Measurements from ENCODE around the gene CACNA1E.

CACNA1E gene

DNA sequence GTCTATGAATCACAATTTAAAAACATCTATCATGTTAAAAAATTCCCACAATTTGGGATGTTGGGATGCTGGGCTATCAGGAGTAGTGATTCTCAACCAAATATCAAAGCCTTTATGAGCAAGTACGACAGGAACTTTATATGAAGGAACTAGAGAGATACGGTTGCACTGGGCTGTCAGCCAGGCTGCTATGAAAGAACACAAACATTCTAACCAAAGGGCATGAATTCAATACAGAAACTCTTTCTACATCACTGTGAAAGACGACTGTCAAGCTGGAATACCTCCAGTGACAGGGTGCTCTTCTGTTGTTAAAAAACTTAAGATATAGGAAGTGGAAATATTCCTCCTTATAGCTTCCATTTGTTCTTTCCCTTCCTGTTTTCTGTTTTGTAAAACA, 9.8 kb downstream of the CACNA1E start:
- H3K27me3 Mint-ChIP-seq: peaks cover 9% of the 10 kb centered on the region
- H3K9me3 Mint-ChIP-seq: no peaks in the 10 kb centered on the region
- no peak for DNase-seq (ENCODE audit: low spot score in 2 of 2)
- no peaks in the 10 kb centered on the region for H3K36me3 Mint-ChIP-seq
- H3K4me1 Mint-ChIP-seq: peaks cover 6% of the 10 kb centered on the region
- H3K4me3 Mint-ChIP-seq: no peak overlapping the region
- no peak for ATAC-seq (ENCODE audit: low read depth)
- H3K27ac Mint-ChIP-seq: no peak overlapping the region

- peaks cover 6% of the 10 kb centered on the region for H3K27me3 Mint-ChIP-seq
Observed at GRCh38 chr1:181493885-181494284, 10.6 kb downstream of the CACNA1E start.

DNA sequence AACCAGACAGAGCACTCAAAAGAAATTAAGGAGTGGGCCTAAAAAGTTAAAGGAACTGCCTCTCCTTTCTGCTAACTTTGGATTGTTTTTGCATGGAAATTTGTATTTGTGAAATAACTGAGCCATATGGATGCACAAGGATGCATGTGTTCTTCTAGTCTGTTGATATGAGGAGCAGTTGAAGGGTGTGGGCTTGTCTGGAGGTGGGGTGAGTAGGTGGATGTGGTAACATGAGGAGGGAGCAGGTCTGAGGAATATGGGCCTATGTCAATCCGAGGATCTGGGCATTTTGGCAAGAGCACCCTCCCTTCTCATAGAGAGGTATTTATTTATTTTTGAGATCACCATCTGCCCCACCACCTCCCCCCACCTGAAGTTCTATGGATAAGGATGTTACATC, 13.4 kb downstream of the CACNA1E start:
- Mint-ChIP-seq H3K27ac (no peak overlapping the region), H3K36me3 (peaks cover 2% of the 10 kb centered on the region), H3K27me3 (peaks cover 2% of the 10 kb centered on the region), H3K9me3 (peaks cover 1% of the 10 kb centered on the region), H3K4me1 (peaks cover 10% of the 10 kb centered on the region), H3K4me3 (no peak overlapping the region)
- DNase-seq (ENCODE audit: low spot score in 2 of 2) (no peak), ATAC-seq (ENCODE audit: low read depth) (no peak)

More at GRCh38 chr1:181493885-181494284, 10.6 kb downstream of the CACNA1E start:
- DNase-seq (ENCODE audit: low spot score in 2 of 2): no peak
- no peak overlapping the region for H3K4me3 Mint-ChIP-seq
- no peak for ATAC-seq (ENCODE audit: low read depth)
- no peaks in the 10 kb centered on the region for H3K9me3 Mint-ChIP-seq
- no peaks in the 10 kb centered on the region for H3K36me3 Mint-ChIP-seq
- no peak overlapping the region for H3K27ac Mint-ChIP-seq
- peaks cover 6% of the 10 kb centered on the region for H3K4me1 Mint-ChIP-seq

- ATAC-seq (ENCODE audit: low read depth): no peak
- Mint-ChIP-seq H3K27me3 (peaks cover 2% of the 10 kb centered on the region), H3K4me1 (peaks cover 16% of the 10 kb centered on the region)
Observed at GRCh38 chr1:181497870-181498269, 14.6 kb downstream of the CACNA1E start.

DNA sequence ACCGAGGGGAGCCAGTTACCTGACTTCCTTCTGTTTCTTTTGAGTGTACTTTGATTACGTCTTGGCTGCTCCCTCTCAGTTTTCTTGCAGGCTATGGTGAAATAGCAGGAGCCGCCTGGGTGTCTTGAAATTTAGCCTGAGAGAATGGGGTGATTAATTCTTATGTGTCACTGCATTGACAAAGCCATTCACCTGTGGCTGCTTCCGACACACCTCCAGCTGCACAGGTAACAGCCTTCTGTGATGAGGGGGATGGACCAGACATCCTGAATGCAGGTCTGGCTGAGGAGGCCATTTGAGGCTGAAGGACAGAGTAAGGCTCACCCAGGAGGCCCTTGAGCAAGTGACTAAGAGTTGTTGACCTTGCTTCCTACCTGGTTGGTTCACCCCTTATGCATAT, 16.5 kb downstream of the CACNA1E start:
- Mint-ChIP-seq H3K36me3 (peaks cover 2% of the 10 kb centered on the region), H3K4me1 (peaks cover 35% of the 10 kb centered on the region), H3K4me3 (no peak overlapping the region), H3K27ac (no peak overlapping the region), H3K27me3 (peaks cover 2% of the 10 kb centered on the region), H3K9me3 (peaks cover 1% of the 10 kb centered on the region)
- DNase-seq (ENCODE audit: low spot score in 2 of 2) (no peak), ATAC-seq (ENCODE audit: low read depth) (no peak)

More at GRCh38 chr1:181497870-181498269, 14.6 kb downstream of the CACNA1E start:
- DNase-seq (ENCODE audit: low spot score in 2 of 2): no peak
- Mint-ChIP-seq H3K36me3 (peaks cover 2% of the 10 kb centered on the region), H3K27ac (no peak overlapping the region), H3K4me3 (no peak overlapping the region), H3K9me3 (peaks cover 1% of the 10 kb centered on the region)

DNA sequence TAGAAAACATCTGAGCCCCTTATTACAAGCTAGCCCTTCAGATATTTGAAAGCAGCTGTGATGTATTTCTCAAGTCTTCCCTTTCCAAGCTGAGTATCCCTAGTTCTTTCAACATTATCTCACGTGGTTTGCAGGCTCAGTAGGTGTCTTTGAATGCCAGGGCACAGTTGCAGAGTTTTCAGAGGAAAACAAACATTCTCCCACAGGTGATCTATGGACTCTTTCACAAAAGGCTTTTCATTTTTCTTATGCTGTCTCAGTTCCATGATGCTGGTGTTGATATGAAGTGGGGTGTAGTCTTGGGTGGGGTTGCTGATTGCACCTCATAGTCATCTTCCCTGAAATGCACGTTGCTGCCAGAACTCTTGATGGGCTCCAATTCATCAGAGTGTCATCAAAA, 17.3 kb downstream of the CACNA1E start:
- Mint-ChIP-seq H3K27me3 (peaks cover 2% of the 10 kb centered on the region), H3K4me1 (peaks cover 38% of the 10 kb centered on the region), H3K9me3 (peaks cover 1% of the 10 kb centered on the region), H3K27ac (no peak overlapping the region), H3K4me3 (no peak overlapping the region), H3K36me3 (peaks cover 2% of the 10 kb centered on the region)
- ATAC-seq (ENCODE audit: low read depth) (no peak), DNase-seq (ENCODE audit: low spot score in 2 of 2) (no peak)

DNA sequence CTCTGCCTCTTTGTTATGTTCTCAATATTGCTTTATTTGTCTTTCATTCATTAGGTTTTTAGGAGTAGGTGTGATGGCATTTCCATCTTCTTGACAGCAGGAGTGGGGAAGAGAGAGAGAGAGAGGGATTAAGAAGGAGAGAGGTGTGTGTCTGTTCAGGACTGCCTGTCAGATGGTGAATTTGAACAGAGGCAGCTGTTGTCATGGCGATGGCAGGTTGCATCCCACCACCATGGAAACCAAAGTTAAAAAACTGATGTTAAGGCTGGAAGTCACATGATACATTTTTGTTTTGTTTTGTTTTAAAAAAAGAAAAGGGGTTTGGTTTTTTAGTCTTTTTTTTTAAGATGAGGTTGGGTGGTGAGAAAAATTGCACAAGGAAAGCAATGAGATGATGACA, 18.3 kb downstream of the CACNA1E start:
- Mint-ChIP-seq H3K4me3 (no peak overlapping the region), H3K36me3 (peaks cover 2% of the 10 kb centered on the region), H3K27me3 (peaks cover 2% of the 10 kb centered on the region), H3K27ac (no peak overlapping the region), H3K9me3 (peaks cover 1% of the 10 kb centered on the region), H3K4me1 (peaks cover 47% of the 10 kb centered on the region)
- ATAC-seq (ENCODE audit: low read depth): no peak
- no peak for DNase-seq (ENCODE audit: low spot score in 2 of 2)

- no peaks in the 10 kb centered on the region for H3K27me3 Mint-ChIP-seq
- no peak overlapping the region for H3K4me3 Mint-ChIP-seq
- peaks cover 53% of the 10 kb centered on the region for H3K4me1 Mint-ChIP-seq
- peak overlapping the region; percentile 94 for H3K27ac Mint-ChIP-seq
- DNase-seq (ENCODE audit: low spot score in 2 of 2) (no peak), ATAC-seq (ENCODE audit: low read depth) (no peak)
- H3K36me3 Mint-ChIP-seq: peaks cover 2% of the 10 kb centered on the region
- H3K9me3 Mint-ChIP-seq: peaks cover 1% of the 10 kb centered on the region
Observed at GRCh38 chr1:181503171-181503810, 20.0 kb downstream of the CACNA1E start.

- Mint-ChIP-seq H3K27ac (peak overlapping the region; percentile 94), H3K36me3 (peaks cover 2% of the 10 kb centered on the region), H3K9me3 (peaks cover 1% of the 10 kb centered on the region), H3K27me3 (no peaks in the 10 kb centered on the region), H3K4me1 (peaks cover 60% of the 10 kb centered on the region), H3K4me3 (peak overlapping the region; percentile 80)
- DNase-seq (ENCODE audit: low spot score in 2 of 2): peak in 1 of 2 donors; percentile 14
- ATAC-seq (ENCODE audit: low read depth): peak; percentile 64
Observed at GRCh38 chr1:181504399-181504842, 21.1 kb downstream of the CACNA1E start.

GRCh38 chr1:181506563-181507353, 23.4 kb downstream of the CACNA1E start:
- no peaks in the 10 kb centered on the region for H3K36me3 Mint-ChIP-seq
- H3K4me3 Mint-ChIP-seq: no peak overlapping the region
- ATAC-seq (ENCODE audit: low read depth) (peak; percentile 34), DNase-seq (ENCODE audit: low spot score in 2 of 2) (no peak)
- no peaks in the 10 kb centered on the region for H3K27me3 Mint-ChIP-seq
- peaks cover 58% of the 10 kb centered on the region for H3K4me1 Mint-ChIP-seq
- peak overlapping the region; percentile 94 for H3K27ac Mint-ChIP-seq
- H3K9me3 Mint-ChIP-seq: no peaks in the 10 kb centered on the region

GRCh38 chr1:181508486-181509165, 25.3 kb downstream of the CACNA1E start:
- Mint-ChIP-seq H3K27ac (peak overlapping the region; percentile 83), H3K4me1 (peaks cover 48% of the 10 kb centered on the region), H3K36me3 (no peaks in the 10 kb centered on the region), H3K9me3 (no peaks in the 10 kb centered on the region), H3K27me3 (no peaks in the 10 kb centered on the region), H3K4me3 (no peak overlapping the region)
- no peak for ATAC-seq (ENCODE audit: low read depth)
- no peak for DNase-seq (ENCODE audit: low spot score in 2 of 2)

- Mint-ChIP-seq H3K36me3 (no peaks in the 10 kb centered on the region), H3K4me1 (peaks cover 18% of the 10 kb centered on the region), H3K9me3 (no peaks in the 10 kb centered on the region), H3K4me3 (no peak overlapping the region), H3K27me3 (no peaks in the 10 kb centered on the region), H3K27ac (peak overlapping the region; percentile 58)
- DNase-seq (ENCODE audit: low spot score in 2 of 2) (no peak), ATAC-seq (ENCODE audit: low read depth) (no peak)
Observed at GRCh38 chr1:181513786-181514297, 30.5 kb downstream of the CACNA1E start.

DNA sequence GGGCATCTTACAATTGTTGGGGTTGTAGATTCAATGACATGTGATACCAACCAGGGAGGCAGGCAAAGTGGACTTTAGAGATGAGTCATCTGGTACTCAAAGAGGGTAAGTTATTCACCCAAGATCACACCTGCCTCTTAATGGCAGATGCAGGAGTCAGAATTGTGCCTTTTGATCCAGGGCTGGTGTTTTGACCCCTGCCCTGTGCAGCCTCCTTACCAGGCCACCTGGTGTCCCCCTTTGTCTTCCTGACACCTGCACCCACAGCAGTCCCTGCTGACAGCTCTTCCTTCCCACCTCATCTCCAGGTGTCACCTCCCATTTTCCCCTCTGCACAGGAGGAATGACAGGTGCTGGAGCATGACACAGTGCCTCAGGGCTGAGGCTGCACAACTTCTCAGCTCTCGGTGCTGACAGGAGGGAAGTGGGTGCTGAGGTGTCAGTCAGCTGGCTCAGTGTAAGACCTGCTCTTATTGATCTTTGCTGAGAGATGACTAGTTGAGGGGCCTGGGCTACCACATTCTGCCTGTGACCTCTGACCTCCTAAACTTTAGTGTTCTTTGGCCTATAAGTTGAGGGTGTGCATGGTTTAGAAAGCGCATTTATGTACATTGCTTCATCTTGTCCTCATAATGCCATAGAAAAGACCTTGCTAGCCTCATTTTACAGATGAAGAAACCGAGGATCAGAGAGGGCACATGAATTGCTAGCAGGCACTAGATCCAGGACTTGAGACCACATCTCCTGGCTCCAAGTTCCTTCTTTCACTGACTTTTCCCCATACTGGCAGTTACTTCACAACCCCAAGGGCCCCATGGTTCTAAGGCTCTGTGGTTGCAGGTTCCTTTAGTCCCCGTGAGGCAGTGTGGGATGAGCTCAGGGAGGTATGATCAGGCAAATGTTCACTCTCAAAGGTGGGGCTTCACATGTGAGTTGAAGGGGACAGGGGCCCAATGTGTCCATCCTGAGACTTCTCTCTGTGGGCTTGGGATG, 31.3 kb downstream of the CACNA1E start:
- H3K4me3 Mint-ChIP-seq: no peak overlapping the region
- no peaks in the 10 kb centered on the region for H3K9me3 Mint-ChIP-seq
- no peaks in the 10 kb centered on the region for H3K36me3 Mint-ChIP-seq
- ATAC-seq (ENCODE audit: low read depth): peak; percentile 35
- H3K27me3 Mint-ChIP-seq: no peaks in the 10 kb centered on the region
- peak overlapping the region; percentile 58 for H3K27ac Mint-ChIP-seq
- H3K4me1 Mint-ChIP-seq: peaks cover 17% of the 10 kb centered on the region
- DNase-seq (ENCODE audit: low spot score in 2 of 2): no peak
